ENCODE results near the gene ECHS1. TPM values are rescaled to one million over a fixed set of nuclear protein-coding genes. Genes with fewer than 3 reads are reported as not detected.

ECHS1 gene
- polyA plus RNA-seq, 1 donor from 2014 or later, result 122 TPM

DNA sequence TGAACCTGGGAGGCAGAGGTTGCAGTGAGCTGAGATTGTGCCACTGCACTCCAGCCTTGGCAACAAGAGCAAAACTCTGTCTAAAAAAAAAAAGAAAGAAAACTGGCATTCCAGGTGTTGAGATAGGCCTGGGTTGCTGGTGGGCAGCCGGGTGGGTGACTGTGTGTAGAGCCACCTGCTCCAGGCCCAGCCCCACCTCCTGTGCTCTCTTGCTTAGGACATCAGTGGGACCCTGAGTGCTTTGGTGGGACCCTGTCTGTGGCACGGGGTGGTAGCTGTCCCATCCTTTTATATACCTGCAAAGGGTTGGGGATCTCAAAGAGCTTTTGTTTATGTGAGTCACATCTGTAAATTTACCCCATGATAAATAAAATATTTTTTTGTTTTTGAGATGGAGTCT lies 12.1 kb upstream of the ECHS1 start:
- Histone ChIP-seq H3K36me3 (ENCODE audit: insufficient read depth, low read length) (no peaks in the 10 kb centered on the region), H3K27me3 (ENCODE audit: insufficient read depth, low read depth, low read length) (no peaks in the 10 kb centered on the region), H3F3A (ENCODE audit: insufficient read depth, low read length, poor library complexity, severe bottlenecking) (no peaks in the 10 kb centered on the region), H3K9me2 (ENCODE audit: insufficient read depth, low read length) (no peaks in the 10 kb centered on the region), H4K20me1 (ENCODE audit: insufficient read depth) (no peaks in the 10 kb centered on the region), H3K9me3 (ENCODE audit: low read length) (no peaks in the 10 kb centered on the region), H2AFZ (ENCODE audit: low read depth, low read length) (no peak overlapping the region), H3K27ac (ENCODE audit: low read length) (no peak overlapping the region), H3K9ac (ENCODE audit: low read length) (no peak overlapping the region), H3K79me2 (replicated peaks; ENCODE audit: insufficient read depth, low read length) (no peaks in the 10 kb centered on the region), H3K4me2 (ENCODE audit: low read length) (no peak overlapping the region), H3K4me3 (ENCODE audit: low read length) (no peak overlapping the region)
- no peak for TF ChIP-seq REST (IDR thresholded peaks at IDR 0.05; ENCODE audit: borderline replicate concordance)
- no peak for TF ChIP-seq RAD21 (conservative IDR thresholded peaks at IDR 0.05)
- TF ChIP-seq TAF1 (IDR thresholded peaks at IDR 0.05; ENCODE audit: low read depth), result no peak
- TF ChIP-seq MXI1 (conservative IDR thresholded peaks at IDR 0.05; ENCODE audit: poor library complexity, severe bottlenecking), result no peak
- no peak for TF ChIP-seq CTCF (IDR thresholded peaks at IDR 0.05; ENCODE audit: poor library complexity, severe bottlenecking)
- no peak for TF ChIP-seq EP300 (conservative IDR thresholded peaks at IDR 0.05; ENCODE audit: poor library complexity, severe bottlenecking)
- TF ChIP-seq EZH2 (IDR thresholded peaks at IDR 0.05; ENCODE audit: borderline replicate concordance, insufficient read depth, low read length, poor library complexity, severe bottlenecking), result no peak
- TF ChIP-seq POLR2AphosphoS5 (IDR thresholded peaks at IDR 0.05), result no peak
- no peak for TF ChIP-seq SMC3 (conservative IDR thresholded peaks at IDR 0.05; ENCODE audit: poor library complexity)

GRCh38 chr10:133384071-133384470 lies 10.9 kb upstream of the ECHS1 start:
- no peak overlapping the region for H3K9ac ChIP-seq (ENCODE audit: low read length)
- no peaks in the 10 kb centered on the region for H3K9me3 ChIP-seq (ENCODE audit: low read length)
- no peaks in the 10 kb centered on the region for H3K36me3 ChIP-seq (ENCODE audit: insufficient read depth, low read length)
- TF ChIP-seq TAF1 (IDR thresholded peaks at IDR 0.05; ENCODE audit: low read depth), result no peak
- TF ChIP-seq EP300 (conservative IDR thresholded peaks at IDR 0.05; ENCODE audit: poor library complexity, severe bottlenecking), result no peak
- no peak for TF ChIP-seq CTCF (IDR thresholded peaks at IDR 0.05; ENCODE audit: poor library complexity, severe bottlenecking)
- no peak for TF ChIP-seq REST (IDR thresholded peaks at IDR 0.05; ENCODE audit: borderline replicate concordance)
- TF ChIP-seq MXI1 (conservative IDR thresholded peaks at IDR 0.05; ENCODE audit: poor library complexity, severe bottlenecking), result no peak
- no peak for TF ChIP-seq EZH2 (IDR thresholded peaks at IDR 0.05; ENCODE audit: borderline replicate concordance, insufficient read depth, low read length, poor library complexity, severe bottlenecking)
- TF ChIP-seq RAD21 (conservative IDR thresholded peaks at IDR 0.05), result no peak
- no peak for TF ChIP-seq SMC3 (conservative IDR thresholded peaks at IDR 0.05; ENCODE audit: poor library complexity)
- TF ChIP-seq POLR2AphosphoS5 (IDR thresholded peaks at IDR 0.05), result no peak
- H3K4me3 ChIP-seq (ENCODE audit: low read length), result no peak overlapping the region
- no peaks in the 10 kb centered on the region for H3K79me2 ChIP-seq (replicated peaks; ENCODE audit: insufficient read depth, low read length)
- no peak overlapping the region for H2AFZ ChIP-seq (ENCODE audit: low read depth, low read length)
- H3K9me2 ChIP-seq (ENCODE audit: insufficient read depth, low read length), result no peaks in the 10 kb centered on the region
- H3K27ac ChIP-seq (ENCODE audit: low read length), result no peak overlapping the region
- no peaks in the 10 kb centered on the region for H4K20me1 ChIP-seq (ENCODE audit: insufficient read depth)
- H3K4me2 ChIP-seq (ENCODE audit: low read length), result no peak overlapping the region
- H3K27me3 ChIP-seq (ENCODE audit: insufficient read depth, low read depth, low read length), result no peaks in the 10 kb centered on the region
- H3F3A ChIP-seq (ENCODE audit: insufficient read depth, low read length, poor library complexity, severe bottlenecking), result no peaks in the 10 kb centered on the region

Measured in neural cell (in vitro differentiated cells).